MCF 10A (cell line): ENCODE results near the gene OMA1. TPM values are rescaled to one million over a fixed set of nuclear protein-coding genes. Genes with fewer than 3 reads are reported as not detected.

Source experiments
- BruUV-seq: library from RNA; stranded (reverse); fragments of 400-500 nt; replicated peaks from 2 replicates; lab custom pipeline; 2021; lab: Mats Ljungman, UMichigan
- CTCF ChIA-PET: fragments of 300-600 bp; sonication (Branson Sonifier 250); formaldehyde crosslinking; extraction: SDS; loops from one replicate; lab custom pipeline; 2021; ENCODE audit warnings: antibody characterized with exemption, inconsistent platforms; lab: Yijun Ruan, JAX
- POLR2A ChIA-PET: fragments of 300-600, 350-650 bp; sonication (Branson Sonifier 250); formaldehyde crosslinking; extraction: SDS; loops from one replicate; lab custom pipeline; 2020; ENCODE audit warnings: antibody characterized with exemption, inconsistent platforms; lab: Yijun Ruan, JAX
- DNase-seq: peaks from one replicate; pipeline ENCODE4 v3.0.0-alpha.2; 2018; ENCODE audit not compliant: unreplicated experiment
- H3K27ac Mint-ChIP-seq: one replicate; pipeline ENCODE4 v1.8.0; 2022; ENCODE audit warnings: mild to moderate bottlenecking, low read depth, mixed read lengths; ENCODE audit not compliant: unreplicated experiment
- H3K27me3 Mint-ChIP-seq: one replicate; pipeline ENCODE4 v1.8.0; 2022; ENCODE audit warnings: mixed read lengths; ENCODE audit not compliant: insufficient read depth, unreplicated experiment
- H3K36me3 Mint-ChIP-seq: one replicate; pipeline ENCODE4 v1.8.0; 2022; ENCODE audit warnings: mild to moderate bottlenecking, moderate library complexity, mixed read lengths; ENCODE audit not compliant: insufficient read depth, unreplicated experiment
- H3K4me1 Mint-ChIP-seq: one replicate; pipeline ENCODE4 v1.8.0; 2022; ENCODE audit warnings: mixed read lengths; ENCODE audit not compliant: insufficient read depth, unreplicated experiment
- H3K4me3 Mint-ChIP-seq: one replicate; pipeline ENCODE4 v1.8.0; 2022; ENCODE audit warnings: mild to moderate bottlenecking, moderate library complexity, mixed read lengths; ENCODE audit not compliant: unreplicated experiment
- H3K9me3 Mint-ChIP-seq: one replicate; pipeline ENCODE4 v1.8.0; 2022; ENCODE audit warnings: mixed read lengths; ENCODE audit not compliant: unreplicated experiment
- intact Hi-C: fragments of 100-400 bp; cut with micrococcal nuclease; formaldehyde crosslinking; loops from 2 replicates; pipeline ENCODE4 v1.14.1; 2022
- total RNA-seq: library from RNA; stranded (reverse); gene quantifications from 2 replicates; pipeline ENCODE4 v1.2.3, GENCODE V29; 2022
- TF ChIP-seq, protein P1 (sequence below): fragments of 200-600 bp; IDR thresholded peaks from one replicate; pipeline ENCODE4 v1.8.0; 2022; ENCODE audit warnings: antibody characterized with exemption, mild to moderate bottlenecking; ENCODE audit not compliant: unreplicated experiment

OMA1 gene
- total RNA-seq, 1 experiment from 2014 or later, result 15.7 TPM

DNA sequence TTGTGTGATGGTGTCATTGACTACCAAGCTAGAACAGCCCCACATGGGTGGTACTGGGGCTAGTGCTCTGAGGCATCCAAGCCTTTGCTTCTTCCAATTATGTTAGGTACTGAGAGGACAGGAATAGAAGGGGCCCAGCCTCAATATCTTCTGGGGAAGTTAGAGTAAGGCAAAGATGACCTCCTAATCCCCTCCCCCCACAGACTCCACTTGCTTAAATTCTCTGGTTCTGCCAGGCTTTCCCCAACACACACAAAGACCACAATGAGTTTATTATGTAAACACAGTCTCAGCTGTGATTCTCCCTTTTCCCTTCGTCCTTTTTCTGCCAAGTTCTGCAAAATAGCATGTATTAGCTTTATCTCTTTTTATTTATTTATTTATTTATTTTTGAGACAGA, 33.7 kb upstream of the OMA1 start:
- ChIA-PET CTCF (interaction anchor here (5.8 kb wide), 1 partner anchor 72 kb away, joined by 30 read pairs; no protein-coding TSS in a partner anchor), POLR2A (interaction anchor here (1.5 to 9.8 kb wide), 4 partner anchors 11 to 38 kb away, joined by 5 to 151 read pairs (median 24); partner anchors contain the start of gene OMA1)
- TF ChIP-seq, protein P1, sequence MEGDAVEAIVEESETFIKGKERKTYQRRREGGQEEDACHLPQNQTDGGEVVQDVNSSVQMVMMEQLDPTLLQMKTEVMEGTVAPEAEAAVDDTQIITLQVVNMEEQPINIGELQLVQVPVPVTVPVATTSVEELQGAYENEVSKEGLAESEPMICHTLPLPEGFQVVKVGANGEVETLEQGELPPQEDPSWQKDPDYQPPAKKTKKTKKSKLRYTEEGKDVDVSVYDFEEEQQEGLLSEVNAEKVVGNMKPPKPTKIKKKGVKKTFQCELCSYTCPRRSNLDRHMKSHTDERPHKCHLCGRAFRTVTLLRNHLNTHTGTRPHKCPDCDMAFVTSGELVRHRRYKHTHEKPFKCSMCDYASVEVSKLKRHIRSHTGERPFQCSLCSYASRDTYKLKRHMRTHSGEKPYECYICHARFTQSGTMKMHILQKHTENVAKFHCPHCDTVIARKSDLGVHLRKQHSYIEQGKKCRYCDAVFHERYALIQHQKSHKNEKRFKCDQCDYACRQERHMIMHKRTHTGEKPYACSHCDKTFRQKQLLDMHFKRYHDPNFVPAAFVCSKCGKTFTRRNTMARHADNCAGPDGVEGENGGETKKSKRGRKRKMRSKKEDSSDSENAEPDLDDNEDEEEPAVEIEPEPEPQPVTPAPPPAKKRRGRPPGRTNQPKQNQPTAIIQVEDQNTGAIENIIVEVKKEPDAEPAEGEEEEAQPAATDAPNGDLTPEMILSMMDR, result no peak
- no peak overlapping the region for H3K27ac Mint-ChIP-seq
- intact Hi-C loops, result no loop called here
- peaks cover 27% of the 10 kb centered on the region for H3K4me1 Mint-ChIP-seq
- no peak for DNase-seq
- H3K36me3 Mint-ChIP-seq, result peaks cover 8% of the 10 kb centered on the region
- H3K4me3 Mint-ChIP-seq, result no peak overlapping the region
- H3K27me3 Mint-ChIP-seq, result no peaks in the 10 kb centered on the region
- no TSS peak for BruUV-seq
- H3K9me3 Mint-ChIP-seq, result no peaks in the 10 kb centered on the region

DNA sequence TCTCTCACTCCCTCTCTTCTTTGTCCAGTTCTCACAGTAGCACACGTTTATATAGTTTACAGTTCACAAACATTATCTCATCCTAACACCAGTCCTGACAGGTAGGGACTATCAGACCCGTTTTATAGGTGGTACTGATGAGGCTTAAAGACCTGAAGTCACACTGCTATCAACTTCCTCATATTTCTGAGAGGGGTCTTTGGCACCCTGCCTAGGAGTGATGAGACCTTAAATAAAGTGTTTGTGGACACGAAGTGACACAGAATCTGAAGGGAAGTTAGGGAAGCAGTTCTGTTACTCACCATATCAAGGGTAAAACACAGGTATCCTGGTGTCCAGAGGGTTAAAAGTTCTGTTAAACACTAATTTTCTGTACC, 31.1 kb upstream of the OMA1 start:
- Mint-ChIP-seq H3K4me1 (peaks cover 27% of the 10 kb centered on the region), H3K9me3 (no peaks in the 10 kb centered on the region), H3K27me3 (no peaks in the 10 kb centered on the region), H3K4me3 (peak overlapping the region; percentile 89), H3K36me3 (peaks cover 8% of the 10 kb centered on the region), H3K27ac (peak overlapping the region; percentile 70)
- TF ChIP-seq, protein P1, result no peak
- CTCF ChIA-PET, result interaction anchor here (0.6 to 5.8 kb wide), 9 partner anchors 13 to 74 kb away, joined by 3 to 30 read pairs (median 3); partner anchors contain the start of gene OMA1
- POLR2A ChIA-PET, result interaction anchor here (0.6 to 9.8 kb wide), 16 partner anchors 7 to 201 kb away, joined by 3 to 151 read pairs (median 4); partner anchors contain the start of gene OMA1
- BruUV-seq, result no TSS peak
- intact Hi-C loops, result loop anchor here (1.0 kb wide), 1 partner anchor 75 kb away; no protein-coding TSS in a partner anchor
- peak; percentile 38 for DNase-seq

DNA sequence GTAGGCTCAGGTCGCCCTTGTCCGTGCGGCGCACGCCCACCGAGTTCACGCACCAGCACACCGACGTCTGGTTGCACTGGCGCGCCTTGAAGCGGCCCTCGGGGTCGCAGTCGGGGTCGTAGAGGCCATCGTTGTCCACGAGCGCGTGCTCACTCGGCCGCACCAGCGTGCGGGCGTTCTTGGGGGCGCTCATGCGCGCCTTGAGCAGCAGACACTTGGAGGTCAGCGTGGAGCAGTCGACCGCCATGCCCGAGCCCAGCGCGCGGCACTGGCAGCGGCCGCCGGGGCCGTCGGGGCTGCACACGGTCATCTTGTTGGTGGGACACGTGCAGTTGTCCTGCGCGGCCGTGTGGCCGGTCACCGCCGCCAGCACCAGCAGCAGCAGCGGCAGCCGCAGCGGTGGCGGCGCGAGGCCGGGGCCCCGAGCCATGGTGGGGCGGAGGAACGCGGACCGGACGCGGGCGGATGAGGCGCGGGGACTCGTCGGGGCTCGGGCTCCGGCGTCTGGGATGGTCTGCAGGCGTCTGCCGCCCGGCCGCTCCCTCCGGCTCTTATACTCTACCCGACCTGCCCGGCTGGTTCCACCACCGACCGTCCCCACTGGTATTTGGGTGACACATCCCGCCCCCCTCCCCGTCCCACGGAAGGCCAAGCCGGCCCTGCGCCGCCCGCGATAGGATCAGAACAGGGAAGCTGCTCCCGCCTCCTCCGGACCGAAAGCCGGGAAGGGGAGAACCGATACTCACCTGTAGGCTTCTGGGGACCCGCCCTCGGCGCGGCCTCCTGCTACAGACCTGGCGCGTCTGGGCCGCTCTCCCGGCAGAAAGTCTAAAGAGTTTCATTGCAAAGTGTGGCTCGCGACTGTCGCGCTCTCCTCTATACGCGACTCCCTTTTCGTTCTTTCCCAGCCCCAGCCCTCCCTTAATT, 30.5 kb upstream of the OMA1 start, which contains the start of gene TACSTD2:
TSS of gene TACSTD2 (minus strand) at position 526 of the 927 bp plus-strand sequence. CDS start at position 430, 96 bp downstream.
- Mint-ChIP-seq H3K4me1 (peaks cover 31% of the 10 kb centered on the region), H3K9me3 (no peaks in the 10 kb centered on the region), H3K4me3 (peak within 1 kb of the TSS; percentile 89), H3K27ac (peak within 1 kb of the TSS; percentile 70), H3K36me3 (peaks cover 8% of the 10 kb centered on the region), H3K27me3 (no peaks in the 10 kb centered on the region)
- no TSS peak for BruUV-seq
- TF ChIP-seq, protein P1, result no peak
- peak; percentile 87 for DNase-seq
- ChIA-PET CTCF (interaction anchor here (0.6 to 5.8 kb wide), 3 partner anchors 28 to 75 kb away, joined by 3 to 30 read pairs (median 3); no protein-coding TSS in a partner anchor), POLR2A (interaction anchor here (0.6 to 9.8 kb wide), 22 partner anchors 8 to 1238 kb away, joined by 3 to 151 read pairs (median 6); partner anchors contain the start of genes MYSM1 and OMA1)
- intact Hi-C loops, result loop anchor here (1.0 kb wide), 2 partner anchors 7 to 41 kb away; no protein-coding TSS in a partner anchor
